ENCODE measurements around the gene TSPAN15. TPM values are rescaled to one million over a fixed set of nuclear protein-coding genes. Genes with fewer than 3 reads are reported as not detected.

The TSPAN15 gene
- total RNA-seq: 28.1 TPM

GRCh38 chr10:69451209-69451783 is at the start of gene TSPAN15:
Gene TSPAN15 (plus strand): TSS chr10:69451465. CDS start chr10:69451595, 130 bp downstream.

GRCh38 chr10:69416695-69417094 is 34.6 kb upstream of the TSPAN15 start, which contains the start of gene TACR2:
Gene TACR2 (minus strand): TSS chr10:69416918. CDS start chr10:69416323, 595 bp downstream.

Other genes with a start within 250 kb of the TSPAN15 start
- gene HKDC1, start 231.1 kb upstream of the TSPAN15 start, total RNA-seq: 18.0 TPM
- gene HK1, start 173.0 kb upstream of the TSPAN15 start, total RNA-seq: 104 TPM
- not detected for gene TACR2, start 34.5 kb upstream of the TSPAN15 start, total RNA-seq
- not detected for gene NEUROG3, start 122.0 kb downstream of the TSPAN15 start, total RNA-seq
- 5.1 TPM for gene FAM241B, start 178.8 kb downstream of the TSPAN15 start, total RNA-seq

All from camera-type eye (tissue), 1 donor.